Hepatic stellate cell (primary cell): Measurements from ENCODE around the gene PAQR5.
A peak's percentile ranks its signal among the peaks of the same experiment; 100 is the strongest.
"Not testable (repeated sequence)": the region's sequence is repeated elsewhere in the genome, so short reads cannot be mapped to it uniquely, and the experiment has no call there.

ENCODE experiments used
- DNase-seq: peaks from one replicate; pipeline ENCODE4 v3.0.0; 2011; ENCODE audit warnings: low spot score

Gene PAQR5

DNA sequence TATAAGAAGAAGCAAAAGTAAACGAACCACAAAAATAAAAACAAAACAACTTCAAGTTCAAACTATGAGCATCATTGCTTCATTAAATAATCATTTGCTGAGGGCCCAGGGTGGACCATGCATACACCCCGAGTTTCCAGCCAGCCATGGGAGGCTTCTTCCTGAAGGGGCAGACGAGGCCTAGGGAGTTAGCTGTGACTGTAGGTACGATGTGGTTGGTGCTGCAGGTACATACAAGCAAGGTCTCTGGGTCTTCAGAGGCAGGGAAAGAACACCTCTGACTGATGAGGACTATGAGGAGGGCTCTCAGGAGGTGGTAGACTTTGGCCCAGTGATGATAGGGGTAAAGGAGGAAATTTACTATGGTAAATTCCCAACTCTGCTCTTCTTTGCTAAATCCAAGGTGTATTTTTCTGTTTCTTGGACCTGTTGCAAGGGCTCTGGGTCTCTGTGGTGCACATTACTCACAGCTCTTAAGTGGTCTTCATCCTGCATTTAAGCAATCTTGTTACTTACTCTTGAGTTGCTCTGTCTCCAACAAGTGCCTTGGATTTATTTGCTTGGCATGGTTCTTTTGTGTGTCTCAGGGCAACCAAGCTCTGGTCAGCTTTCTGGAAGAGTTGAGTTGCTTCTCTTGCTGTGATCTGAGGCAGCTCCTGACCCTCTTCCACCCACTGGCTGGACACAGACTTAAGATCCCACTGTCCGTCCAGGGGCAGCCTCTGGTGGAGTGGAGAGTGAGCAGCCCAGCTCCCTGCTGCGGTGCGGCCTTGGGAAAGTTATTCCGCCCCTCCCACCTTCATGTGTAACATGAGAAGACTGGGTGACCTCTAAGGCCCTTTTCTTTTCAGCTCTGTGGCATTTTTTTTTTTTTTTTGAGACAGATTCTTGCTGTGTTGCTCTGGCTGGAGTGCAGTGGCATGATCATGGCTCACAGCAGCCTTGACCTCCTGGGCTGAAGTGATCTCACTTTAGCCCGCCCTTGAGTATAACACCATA lies 59.4 kb downstream of the PAQR5 start:
- peak; percentile 16 for DNase-seq

DNA sequence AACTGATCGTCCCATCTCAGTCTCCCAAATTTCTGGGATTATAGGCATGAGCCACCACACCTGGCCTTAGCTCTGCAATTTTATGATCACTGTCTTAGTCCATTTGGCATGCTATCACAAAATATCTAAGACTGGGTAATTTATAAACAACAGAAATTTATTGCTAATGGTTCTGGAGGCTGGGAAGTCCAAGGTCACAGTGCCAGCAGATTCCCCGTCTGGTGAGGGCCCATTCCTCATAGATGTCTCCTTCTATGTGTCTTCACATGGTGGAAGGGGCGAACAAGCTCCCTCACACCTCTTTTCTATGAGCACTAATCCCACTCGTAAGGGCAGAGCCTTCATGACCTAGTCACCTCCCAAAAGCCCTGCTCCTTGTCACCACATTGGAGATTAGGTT lies 60.1 kb downstream of the PAQR5 start:
- no peak for DNase-seq

DNA sequence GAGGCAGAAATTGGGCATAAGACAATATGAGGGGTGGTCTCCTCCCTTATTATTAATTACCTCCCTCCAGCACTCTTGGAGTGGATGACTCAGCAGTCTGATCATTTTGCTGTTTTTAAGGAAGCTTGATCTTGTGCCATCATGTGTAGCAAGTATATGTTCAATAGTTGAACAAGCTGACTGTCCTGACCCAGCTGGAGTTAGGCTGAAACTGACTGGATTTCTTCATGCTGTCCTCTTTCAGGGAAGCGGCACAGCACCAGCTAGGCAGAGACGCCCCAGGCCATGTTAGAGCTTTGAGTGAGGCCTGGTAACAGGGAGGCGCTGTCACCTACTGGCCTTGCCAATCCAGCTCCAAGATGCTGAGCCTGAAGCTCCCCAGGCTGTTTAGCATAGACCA lies 61.0 kb downstream of the PAQR5 start:
- no peak for DNase-seq

DNA sequence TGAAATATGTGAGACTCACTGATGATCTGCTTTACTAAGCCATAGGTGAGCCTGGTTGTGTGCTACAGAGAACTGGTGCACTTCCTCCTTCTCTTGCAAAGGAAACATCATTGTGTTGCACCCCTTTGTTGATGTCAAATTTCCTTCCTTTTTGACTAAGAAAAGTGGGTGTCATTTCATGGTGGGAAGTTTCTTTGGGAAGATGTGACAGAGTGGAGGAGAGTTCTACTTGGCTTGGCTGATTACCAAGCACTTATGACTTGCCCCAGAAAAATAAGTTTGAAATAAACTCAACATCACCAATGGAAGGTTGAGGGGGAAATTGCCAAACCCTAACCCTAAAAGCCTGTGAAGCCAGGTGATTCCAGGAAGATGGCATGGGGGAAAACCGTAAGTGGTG lies 61.9 kb downstream of the PAQR5 start:
- DNase-seq = no peak

DNA sequence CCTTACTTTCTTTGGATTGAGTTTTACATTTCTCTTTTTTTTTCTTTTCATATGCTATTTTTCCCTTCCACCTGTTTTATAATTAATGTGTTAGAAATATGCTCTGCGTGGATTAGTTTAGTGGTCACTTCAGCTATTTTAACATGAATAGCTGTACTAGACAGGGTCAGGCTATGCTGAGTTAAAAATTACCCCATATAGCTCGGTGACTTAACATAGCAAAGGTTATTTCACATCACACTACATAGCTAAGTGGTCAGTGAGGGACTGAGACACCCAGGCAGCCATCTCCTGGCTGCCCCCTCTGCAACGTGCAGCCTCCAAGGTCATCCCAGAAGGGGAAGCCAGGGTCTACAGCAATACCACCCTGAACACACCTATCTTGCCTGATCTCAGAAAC lies 68.5 kb downstream of the PAQR5 start:
- no peak for DNase-seq

DNA sequence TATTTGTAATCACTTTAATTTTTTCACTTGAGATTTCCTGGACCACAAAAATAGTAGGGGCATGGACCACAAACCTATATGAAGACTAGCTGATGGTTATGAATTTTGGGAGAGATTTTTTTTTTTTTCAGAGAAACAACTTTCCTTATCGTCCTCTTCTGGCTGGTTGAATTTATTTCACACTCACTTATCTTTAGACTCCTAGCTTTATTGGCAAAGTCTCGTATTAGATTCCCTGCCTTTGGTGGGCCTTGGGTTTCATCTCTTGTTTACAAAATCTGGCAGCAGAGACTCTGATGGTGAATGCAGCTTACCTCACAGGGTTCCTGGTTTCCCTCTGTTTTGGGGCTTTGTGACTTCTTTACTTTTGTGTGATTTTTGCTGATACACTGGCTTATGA lies 70.9 kb downstream of the PAQR5 start:
- no peak for DNase-seq

DNA sequence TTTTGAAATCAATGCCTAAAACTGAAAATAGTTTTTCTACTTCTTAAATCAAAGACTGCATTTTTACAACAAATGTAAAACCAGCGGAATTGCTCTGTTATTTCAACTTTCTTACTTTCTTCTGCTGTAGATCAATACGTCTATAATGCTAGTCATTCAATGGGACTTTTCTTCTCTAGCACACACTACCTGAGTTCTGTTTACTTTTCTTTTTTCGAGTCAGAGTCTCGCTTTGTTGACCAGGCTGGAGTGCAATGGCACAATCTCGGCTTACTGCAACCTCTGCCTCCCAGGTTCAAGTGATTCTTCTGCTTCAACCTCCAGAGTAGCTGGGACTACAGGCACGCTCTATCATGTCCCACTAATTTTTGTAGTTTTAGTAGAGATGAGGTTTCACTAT lies 74.7 kb downstream of the PAQR5 start:
- no peak for DNase-seq

DNA sequence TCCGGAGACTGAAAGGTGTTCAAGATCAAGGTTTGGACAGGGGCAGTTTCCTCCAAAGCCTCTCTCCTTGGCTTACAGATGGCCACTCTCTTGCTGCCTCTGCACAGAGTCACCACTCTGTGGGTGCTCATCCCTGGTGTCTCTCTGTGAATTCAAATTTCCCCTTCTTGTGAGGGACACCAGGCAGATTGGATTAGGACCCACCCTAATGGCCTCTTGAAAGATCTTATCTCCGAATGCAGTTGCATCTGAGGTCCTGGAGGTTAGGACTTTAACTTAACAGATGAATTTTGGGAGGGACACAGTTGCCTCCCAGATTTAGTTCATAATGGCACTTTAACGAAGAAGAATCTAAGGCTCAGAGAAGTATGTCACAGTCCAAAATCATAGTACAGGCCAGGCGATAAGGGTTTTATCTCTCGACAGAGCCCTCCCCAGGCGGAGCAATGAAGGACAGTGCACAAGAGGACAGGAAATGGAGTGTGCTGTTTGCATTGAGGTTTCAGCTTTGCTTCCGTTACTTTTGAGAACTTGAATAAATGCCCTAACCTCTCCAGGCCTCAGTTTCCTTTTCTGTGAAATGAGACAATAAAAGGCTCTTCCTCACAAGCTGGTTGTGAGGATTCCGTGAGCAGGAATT lies 76.6 kb downstream of the PAQR5 start:
- DNase-seq = no peak

DNA sequence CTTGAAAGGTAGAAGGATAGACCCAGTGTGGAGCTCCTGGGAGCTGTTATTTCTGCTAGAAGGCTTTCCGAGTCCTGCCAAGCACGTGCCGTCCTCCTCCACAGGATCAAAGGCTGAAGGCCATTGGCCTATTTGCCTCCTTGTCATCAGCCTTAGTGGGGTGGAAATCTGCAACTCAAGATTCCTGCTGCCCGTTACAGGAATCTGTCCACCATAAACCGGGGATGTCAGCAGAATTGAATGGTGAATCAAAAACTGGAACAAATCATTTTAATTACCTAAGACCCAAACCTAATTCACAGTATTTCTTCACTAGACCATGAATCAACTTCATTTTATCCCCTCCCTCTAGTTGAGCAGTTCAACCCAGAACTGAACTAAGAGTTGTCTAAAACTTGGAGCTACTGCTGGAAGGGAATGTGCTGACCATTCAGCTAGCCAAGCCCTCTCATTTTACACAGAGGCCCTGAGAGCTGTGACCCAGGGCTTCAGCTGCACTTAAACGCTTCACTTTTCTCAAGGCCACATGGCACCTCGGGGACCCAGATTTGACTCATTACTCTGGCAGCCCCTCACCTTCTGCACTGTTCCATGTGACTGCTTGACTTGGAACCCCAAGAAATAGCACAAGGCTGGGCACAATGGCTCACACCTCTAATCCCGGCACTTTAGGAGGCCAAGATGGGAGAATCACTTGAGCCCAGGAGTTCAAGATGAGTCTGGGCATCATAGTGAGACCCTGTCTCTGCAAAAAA lies 78.7 kb downstream of the PAQR5 start:
- no peak for DNase-seq

DNA sequence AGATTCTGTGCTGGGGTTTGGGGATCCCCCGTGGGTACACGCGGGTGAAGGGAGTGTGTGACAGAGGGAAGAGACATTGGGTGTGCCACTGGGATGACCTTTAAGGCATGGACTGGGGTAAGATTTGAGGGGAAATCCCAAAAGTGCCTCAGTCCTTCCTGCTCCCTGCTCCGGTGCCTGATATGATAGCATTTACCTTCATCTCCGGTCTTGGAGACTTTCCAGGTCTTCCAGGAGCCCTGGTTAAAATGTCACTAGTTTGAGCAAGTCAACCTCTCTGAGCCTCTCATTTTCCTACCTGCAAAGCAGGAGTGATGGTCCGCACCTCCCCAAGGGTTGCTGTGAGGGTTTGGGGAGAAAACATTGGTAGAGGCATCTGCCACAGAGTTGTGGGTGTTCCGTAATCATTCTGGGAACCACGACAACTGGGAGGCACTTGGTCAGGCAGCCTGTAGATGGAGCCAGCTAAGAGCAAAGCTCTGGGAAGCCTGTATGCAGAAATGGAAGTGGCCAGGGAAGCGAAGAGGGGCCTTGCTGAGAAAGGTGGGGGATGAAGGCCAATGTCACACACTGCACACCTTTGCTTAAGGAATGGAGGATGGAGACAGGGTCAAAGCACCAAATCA lies 81.5 kb downstream of the PAQR5 start:
- no peak for DNase-seq

DNA sequence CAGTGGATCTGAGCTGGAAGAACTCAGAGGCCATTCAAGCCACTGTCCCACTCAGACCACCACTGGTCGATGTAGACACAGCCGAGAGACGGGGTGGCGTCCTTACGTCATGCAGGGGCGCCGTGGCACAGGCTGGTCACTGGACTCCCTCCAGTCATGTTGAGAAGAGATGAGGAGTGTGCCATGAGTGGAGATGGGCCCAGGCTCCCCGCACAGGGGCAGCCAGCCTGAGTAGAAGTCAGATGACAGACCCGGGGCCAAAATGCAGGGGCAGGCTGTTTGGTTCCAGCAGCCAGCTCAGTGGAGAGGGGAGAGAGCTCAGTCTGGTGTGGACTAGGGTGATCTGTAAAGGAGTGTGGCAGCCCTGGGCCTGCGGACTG lies 82.0 kb downstream of the PAQR5 start:
- no peak for DNase-seq

DNA sequence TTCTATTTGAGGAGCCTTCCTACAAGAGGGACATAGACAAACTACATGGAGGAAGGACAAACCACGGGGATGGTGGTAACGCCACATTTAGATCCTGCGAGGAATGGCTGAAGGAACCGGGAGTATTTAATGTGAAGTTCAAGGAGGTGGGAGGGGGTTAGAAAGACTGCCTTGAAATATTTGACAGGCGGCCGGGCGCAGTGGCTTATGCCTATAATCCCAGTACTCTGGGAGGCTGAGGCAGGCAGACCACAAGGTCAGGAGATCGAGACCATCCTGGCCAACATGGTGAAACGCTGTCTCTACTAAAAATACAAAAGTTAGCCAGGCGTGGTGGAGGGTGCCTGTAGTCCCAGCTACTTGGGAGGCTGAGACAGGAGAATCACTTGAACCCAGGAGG lies 83.5 kb downstream of the PAQR5 start:
- DNase-seq = not testable (repeated sequence)

DNA sequence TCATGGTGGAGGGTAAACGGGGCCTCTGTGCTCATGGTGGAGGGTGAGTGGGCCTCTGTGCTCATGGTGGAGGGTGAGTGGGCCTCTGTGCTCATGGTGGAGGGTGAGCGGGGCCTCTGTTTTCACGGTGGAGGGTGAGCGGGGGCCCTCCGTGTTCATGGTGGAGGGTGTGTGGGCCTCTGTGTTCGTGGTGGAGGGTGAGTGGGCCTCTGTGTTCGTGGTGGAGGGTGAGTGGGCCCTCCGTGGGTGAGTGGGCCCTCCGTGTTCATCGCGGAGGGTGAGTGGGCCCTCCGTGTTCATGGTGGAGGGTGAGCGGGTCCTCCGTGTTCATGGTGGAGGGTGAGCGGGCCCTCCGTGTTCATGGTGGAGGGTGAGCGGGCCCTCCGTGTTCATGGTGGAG lies 85.4 kb downstream of the PAQR5 start:
- DNase-seq = not testable (repeated sequence)

DNA sequence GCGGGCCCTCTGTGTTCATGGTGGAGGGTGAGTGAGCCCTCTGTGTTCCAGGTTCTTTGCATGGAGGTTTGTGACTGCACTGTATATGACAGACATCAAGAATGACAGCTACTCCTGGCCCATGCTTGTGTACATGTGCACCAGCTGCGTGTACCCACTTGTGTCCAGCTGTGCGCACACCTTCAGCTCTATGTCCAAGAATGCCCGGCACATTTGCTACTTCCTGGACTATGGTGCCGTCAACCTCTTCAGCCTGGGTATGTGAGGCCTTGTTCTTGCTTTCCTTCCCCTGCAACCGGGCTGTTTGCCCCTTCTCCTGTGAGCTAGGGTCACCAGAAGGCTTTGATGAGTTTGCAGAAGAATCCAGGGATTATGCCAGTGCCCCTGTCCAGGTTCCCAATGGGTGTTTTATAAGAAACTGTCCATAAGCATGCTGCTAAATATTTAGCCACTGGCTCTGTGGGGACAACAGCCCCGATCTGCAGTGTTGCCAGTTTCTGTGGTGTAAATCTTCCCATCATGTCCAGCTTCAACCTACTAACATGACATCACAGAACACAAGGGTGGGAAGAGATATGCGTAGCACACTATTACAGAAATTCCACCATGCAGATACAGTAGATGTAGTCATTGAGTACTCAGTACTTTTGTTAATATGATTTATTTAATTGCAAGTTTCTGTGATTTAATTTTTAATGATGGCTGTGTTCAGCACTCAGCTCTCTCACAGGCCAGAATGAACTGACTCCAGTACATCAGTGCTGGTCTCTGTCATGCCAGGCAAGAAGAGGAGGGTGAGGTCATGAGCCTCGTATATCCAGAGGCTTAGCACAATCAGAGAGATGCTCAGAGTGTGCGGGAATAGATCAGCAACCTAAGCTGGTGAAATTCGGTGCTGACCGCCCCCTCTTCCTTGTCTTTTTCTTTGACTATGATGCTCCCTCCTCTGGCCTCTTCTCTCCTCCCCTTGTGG lies 86.2 kb downstream of the PAQR5 start:
- no peak for DNase-seq

DNA sequence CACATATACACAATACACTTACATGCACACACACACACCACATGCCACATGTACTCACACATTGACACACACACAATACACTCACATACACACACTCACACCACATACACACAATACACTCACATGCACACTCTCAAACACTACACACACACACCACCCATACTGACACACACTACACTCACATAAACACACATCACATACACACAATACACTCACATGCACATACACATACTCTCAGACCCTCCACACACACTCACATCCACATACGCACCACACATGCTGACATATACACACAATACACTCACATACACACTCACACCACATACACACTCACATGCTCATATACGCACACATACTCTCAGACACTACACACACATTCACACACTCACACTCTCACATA lies 87.1 kb downstream of the PAQR5 start:
- no peak for DNase-seq

DNA sequence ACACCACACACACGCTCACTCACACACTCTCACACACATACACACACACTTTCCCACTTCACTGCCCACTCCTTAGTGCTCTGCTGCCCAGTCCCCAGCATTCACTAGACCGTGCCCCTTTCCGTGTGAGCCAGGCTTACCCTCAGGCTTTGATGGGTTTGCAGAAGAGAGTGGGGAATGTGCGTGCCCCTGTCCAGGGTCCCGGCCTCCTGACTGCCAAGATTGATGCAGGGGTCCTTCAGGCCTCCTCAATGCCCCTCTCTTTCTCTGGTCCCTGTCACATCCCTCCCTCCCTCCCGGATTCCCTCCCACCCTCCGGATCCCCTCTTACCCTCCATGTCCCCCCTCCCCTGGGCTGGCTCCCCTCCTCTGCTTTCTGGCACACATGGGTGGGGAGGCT lies 87.6 kb downstream of the PAQR5 start:
- no peak for DNase-seq

DNA sequence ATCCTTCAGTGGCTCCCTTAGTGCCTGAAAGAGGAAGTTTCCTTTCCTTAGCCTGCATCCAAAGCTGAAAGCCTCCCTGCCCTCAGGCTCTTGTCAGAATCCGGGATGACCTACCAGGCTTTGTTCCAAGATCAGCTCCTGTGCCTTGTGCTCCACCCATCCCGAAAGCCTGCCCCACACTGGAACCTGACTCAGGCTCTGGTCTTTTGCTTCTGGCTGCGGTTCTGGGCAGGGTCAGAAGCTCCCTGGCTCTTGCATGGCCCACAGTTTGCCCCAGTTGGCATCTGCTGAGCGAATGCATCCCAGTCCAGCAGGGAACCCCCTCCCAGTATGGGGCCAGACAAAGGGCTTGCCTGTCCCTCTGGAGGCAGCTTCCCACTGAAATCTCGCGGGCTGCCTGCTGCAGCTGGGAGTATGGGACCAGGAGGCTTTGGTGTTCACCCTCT lies 89.6 kb downstream of the PAQR5 start:
- DNase-seq = peak; percentile 26

DNA sequence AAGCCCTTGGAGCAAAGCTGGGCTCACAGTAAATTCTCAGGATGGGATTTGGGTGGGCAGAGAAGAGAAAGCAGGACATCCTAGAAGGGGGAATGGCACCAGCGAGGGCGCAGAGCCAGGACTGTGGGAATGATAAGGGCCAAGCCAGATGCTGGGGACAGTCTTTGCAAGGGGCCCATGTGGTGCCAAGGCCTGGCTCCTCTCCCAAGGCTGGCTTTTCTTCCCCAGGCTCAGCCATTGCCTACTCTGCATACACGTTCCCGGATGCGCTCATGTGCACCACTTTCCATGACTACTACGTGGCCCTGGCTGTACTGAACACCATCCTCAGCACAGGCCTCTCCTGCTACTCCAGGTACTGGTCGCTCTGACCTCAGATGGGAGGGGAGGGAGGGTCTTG lies 90.7 kb downstream of the PAQR5 start:
- no peak for DNase-seq

DNA sequence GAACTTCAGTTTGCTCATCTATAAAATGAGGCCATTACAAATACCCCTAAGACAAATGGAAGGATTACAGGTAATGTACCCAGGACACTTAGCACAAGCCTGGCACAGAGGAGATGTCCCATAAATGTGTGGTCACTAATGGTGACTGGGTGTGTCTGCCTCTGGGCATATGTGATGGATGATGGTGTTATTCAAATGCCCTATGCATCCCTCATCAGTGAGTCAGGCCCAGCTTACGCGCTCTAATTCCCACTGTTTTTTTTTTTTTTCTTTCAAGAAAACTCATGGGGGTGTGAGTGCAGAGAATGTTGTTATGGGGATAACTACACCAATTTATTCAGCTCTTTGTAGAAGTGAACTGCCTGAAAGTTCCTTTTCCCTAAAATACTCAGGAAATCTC lies 91.9 kb downstream of the PAQR5 start:
- peak; percentile 78 for DNase-seq

DNA sequence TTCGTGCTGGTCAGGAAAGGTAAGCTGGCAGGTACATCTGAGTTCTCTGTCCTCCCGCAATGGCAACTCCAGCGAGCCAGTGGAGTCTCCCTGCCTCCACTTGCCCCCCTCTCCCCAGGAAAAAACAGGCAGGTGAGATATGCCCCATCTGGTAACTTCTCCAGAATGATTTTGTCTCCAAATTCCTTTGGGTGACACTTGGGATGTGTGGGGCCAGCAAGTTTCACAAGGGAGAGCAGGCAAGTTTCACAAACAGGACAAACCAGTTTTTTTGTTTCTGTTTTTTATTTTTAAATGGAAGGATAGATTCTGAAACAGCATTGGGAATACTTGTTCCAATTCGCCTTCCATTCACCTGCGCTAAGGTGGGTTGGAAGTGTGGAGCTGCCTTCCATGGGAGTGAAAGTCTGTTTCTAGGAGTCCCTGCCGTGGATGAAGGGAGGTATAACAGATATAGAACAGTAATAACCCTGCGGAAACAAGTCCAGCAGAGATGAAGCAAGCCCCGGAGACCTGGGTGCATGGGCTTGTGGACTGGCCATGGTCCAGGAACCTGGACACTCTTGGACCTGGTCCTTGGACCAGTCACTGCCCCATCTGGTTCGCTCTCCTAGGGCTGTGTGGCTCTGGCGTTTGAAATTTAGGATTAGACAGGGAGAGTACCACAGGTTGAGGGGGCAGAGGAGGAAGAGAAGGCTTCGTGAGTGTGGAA lies 92.5 kb downstream of the PAQR5 start:
- no peak for DNase-seq
